Heart right ventricle (tissue), 16 donors: ENCODE measurements around the gene SH3RF1. TPM values are rescaled to one million over a fixed set of nuclear protein-coding genes. Genes with fewer than 3 reads are reported as not detected.

Experiments used
- ATAC-seq, 8 donors: fragments of 200-7000 bp; cut with Tn5 transposase; one replicate each; pipeline ENCODE4 v1.9.1; 2020; ENCODE audit warnings: mild to moderate bottlenecking in 8 of 8, moderate library complexity in 8 of 8, moderate number of reproducible peaks in 1 of 8
- DNase-seq, 2 donors: peaks; one replicate each; pipeline ENCODE4 v3.0.0-alpha.2; 2020
- H3K27ac ChIP-seq, 10 donors: fragments of 200-600 bp; sonication (generic) in 2 of 10; one replicate each; pipeline versions ENCODE4 v1.5.0 to v1.8.0; 2020 to 2022; ENCODE audit warnings: mild to moderate bottlenecking in 3 of 10
- H3K27me3 ChIP-seq, 7 donors: fragments of 200-600 bp; one replicate each; pipeline ENCODE4 v1.8.0; 2021 to 2022; ENCODE audit warnings: mild to moderate bottlenecking in 2 of 7
- H3K36me3 ChIP-seq, 9 donors: fragments of 200-600 bp; sonication (generic) in 1 of 9; one replicate each; pipeline versions ENCODE4 v1.5.0 to v1.8.0; 2020 to 2022; ENCODE audit warnings: mild to moderate bottlenecking in 2 of 9
- H3K4me1 ChIP-seq, 9 donors: fragments of 200-600 bp; sonication (generic) in 1 of 9; one replicate each; pipeline versions ENCODE4 v1.5.0 to v1.8.0; 2020 to 2022; ENCODE audit warnings: mild to moderate bottlenecking in 4 of 9
- H3K4me3 ChIP-seq, 10 donors: fragments of 200-600 bp; sonication (generic) in 2 of 10; one replicate each; pipeline versions ENCODE4 v1.5.0 to v1.8.0; 2020 to 2022; ENCODE audit warnings: mild to moderate bottlenecking in 7 of 10, moderate library complexity in 2 of 10
- H3K9me3 ChIP-seq, 11 donors: fragments of 200-600 bp in 10 of 11; sonication (generic) in 2 of 11; one replicate each; pipeline versions ENCODE4 v1.5.0 to v1.8.0; 2013 to 2022; ENCODE audit warnings: mild to moderate bottlenecking in 2 of 11, control low read depth in 1 of 11, moderate library complexity in 1 of 11
- WGBS, 2 donors: extraction: QIAGEN DNeasy Blood & Tissue Kit; methylation state at CpG; one replicate each; pipeline ENCODE4 v1.1.7; 2013; ENCODE audit warnings: inconsistent platforms in 1 of 2; 5-methylcytosine and 5-hydroxymethylcytosine counted together
- intact Hi-C, 10 donors: fragments of 100-400 bp; cut with DNase I; formaldehyde crosslinking; loops; one replicate each; pipeline versions ENCODE4 v1.11.1 to v1.14.2; 2022
- polyA plus RNA-seq, 2 donors: library from polyadenylated mRNA; stranded (reverse); fragments of 200-250 nt; gene quantifications; one replicate each; pipeline ENCODE4 v1.2.3, GENCODE V29; 2013
- total RNA-seq, 10 donors: library from RNA; stranded (reverse); fragmentation: NEBNext Ultra II Directional in 3 of 10; extraction: Animal tissue kit (Norgen Biotek cat#: 25700) in 3 of 10; gene quantifications; one replicate each; pipeline versions ENCODE4 v1.2.1 to v1.2.4, GENCODE V29; 2021 to 2023
- TF ChIP-seq, protein P1 (sequence below), 9 donors: fragments of 200-600 bp; sonication (generic) in 2 of 9; IDR thresholded peaks; one replicate each; pipeline versions ENCODE4 v1.5.0 to v1.8.0; 2021 to 2022; ENCODE audit warnings: antibody characterized with exemption in 9 of 9, mild to moderate bottlenecking in 5 of 9, moderate library complexity in 1 of 9
- donor health status: Arrhythmogenic right ventricular cardiomyopathy.
- donor health status: ischemic (EF 13 %, LVEDD 7.1; RV severe dilation, severe dysfunction).
- donor health status: healthy with polysubstance abuse.
- donor health status: DM: no; HTN: yes; CAD: no.
- donor health status: DM: no; HTN: no; CAD: no.
- donor health status: ischemic (EF 25% LVEDD 6.9; RV normal size, moderate dysfunction).
- donor health status: ischemic (EF 25% LVEDD 5.7; RV mildly dilated, moderate dysfunction).
- donor health status: healthy.
- donor health status: DM: yes; HTN: yes; CAD: no.
- donor health status: Ischemic cardiomyopathy.
- donor health status: ischemic (EF 35%, LVEDD 5.7; RV mildly dilated, moderate dysfunction).
- donor health status: nonischemic (EF 11% LVEDD 7.7; RV severe dilation, severe dysfunction).
- donor health status: DM: yes; HTN: yes; CAD: no.
- donor health status: PGD.
- donor health status: ischemic (EF 29% LVEDD 5.4; RV normal size, mild dysfunction).
- donor health status: nonischemic (EF 23%, LVEDD 6.1; RV moderate dilation, normal function).

Gene SH3RF1
- total and polyA plus RNA-seq, 12 donors, result 2.6 to 11.7 (median 8.9) TPM

DNA sequence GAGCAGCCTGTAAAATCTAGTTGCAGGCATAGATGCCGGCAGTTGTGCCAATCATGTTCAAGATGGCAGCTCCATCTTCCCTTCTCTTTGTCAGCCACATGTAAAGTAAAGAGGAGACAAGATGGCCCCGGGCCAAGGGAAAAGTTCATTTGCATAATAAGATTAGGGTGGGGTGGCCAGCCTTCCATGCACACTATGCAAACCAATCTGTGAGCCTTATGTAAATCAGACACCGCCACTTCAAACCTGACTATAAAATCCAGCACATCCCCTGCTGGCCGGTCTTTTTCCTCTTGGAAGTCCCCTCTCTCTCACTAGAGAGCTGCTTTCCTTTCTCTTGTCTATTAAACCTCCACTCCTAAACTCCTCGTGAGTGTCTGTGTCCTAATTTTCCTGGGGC lies 181.8 kb downstream of the SH3RF1 start:
- Histone ChIP-seq H3K4me1 (peaks cover 0 to 7% (median 0%) of the 10 kb centered on the region in 9 donors), H3K9me3 (peaks cover 0 to 23% (median 16%) of the 10 kb centered on the region in 11 donors), H3K4me3 (no peak overlapping the region), H3K27ac (no peak overlapping the region), H3K27me3 (no peaks in the 10 kb centered on the region), H3K36me3 (peaks cover 0 to 37% (median 0%) of the 10 kb centered on the region in 9 donors)
- intact Hi-C loops, result no loop called here
- DNase-seq, result no peak
- TF ChIP-seq, protein P1, sequence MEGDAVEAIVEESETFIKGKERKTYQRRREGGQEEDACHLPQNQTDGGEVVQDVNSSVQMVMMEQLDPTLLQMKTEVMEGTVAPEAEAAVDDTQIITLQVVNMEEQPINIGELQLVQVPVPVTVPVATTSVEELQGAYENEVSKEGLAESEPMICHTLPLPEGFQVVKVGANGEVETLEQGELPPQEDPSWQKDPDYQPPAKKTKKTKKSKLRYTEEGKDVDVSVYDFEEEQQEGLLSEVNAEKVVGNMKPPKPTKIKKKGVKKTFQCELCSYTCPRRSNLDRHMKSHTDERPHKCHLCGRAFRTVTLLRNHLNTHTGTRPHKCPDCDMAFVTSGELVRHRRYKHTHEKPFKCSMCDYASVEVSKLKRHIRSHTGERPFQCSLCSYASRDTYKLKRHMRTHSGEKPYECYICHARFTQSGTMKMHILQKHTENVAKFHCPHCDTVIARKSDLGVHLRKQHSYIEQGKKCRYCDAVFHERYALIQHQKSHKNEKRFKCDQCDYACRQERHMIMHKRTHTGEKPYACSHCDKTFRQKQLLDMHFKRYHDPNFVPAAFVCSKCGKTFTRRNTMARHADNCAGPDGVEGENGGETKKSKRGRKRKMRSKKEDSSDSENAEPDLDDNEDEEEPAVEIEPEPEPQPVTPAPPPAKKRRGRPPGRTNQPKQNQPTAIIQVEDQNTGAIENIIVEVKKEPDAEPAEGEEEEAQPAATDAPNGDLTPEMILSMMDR (IDR thresholded peaks at IDR 0.05), result no peak
- ATAC-seq, result no peak
- 97 to 98% methylated on average over 5 of the region's 5 CpGs for WGBS, 2 donors

DNA sequence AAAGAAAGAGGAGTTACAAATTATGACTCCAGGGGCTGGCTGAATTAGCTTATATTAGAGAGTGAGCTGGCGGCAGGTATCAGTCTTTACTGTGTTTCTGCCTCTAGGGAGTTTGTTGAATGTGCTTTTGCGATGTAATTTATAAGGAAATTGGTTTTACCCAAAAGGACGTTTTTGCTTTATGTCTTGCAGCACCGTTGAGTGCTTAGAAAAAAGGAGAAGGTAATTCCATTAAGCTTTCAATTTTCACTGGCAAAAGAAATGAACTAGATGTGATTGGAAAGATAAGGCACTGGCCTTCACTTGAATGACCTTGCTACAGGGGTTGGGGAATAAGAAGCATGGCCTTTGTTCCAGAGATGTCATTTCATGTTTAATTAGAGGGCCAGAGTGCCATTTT lies 185.8 kb downstream of the SH3RF1 start:
- H3K4me1 ChIP-seq, result peaks cover 0 to 21% (median 19%) of the 10 kb centered on the region in 9 donors
- no peak overlapping the region for H3K27ac ChIP-seq
- no peak overlapping the region for H3K4me3 ChIP-seq
- WGBS, 2 donors, result 80 to 85% methylated on average over 4 of the region's 4 CpGs
- H3K27me3 ChIP-seq, result no peaks in the 10 kb centered on the region
- H3K36me3 ChIP-seq, result peaks cover 0 to 7% (median 0%) of the 10 kb centered on the region in 9 donors
- intact Hi-C loops, result no loop called here
- TF ChIP-seq, protein P1 (IDR thresholded peaks at IDR 0.05), result no peak
- DNase-seq (no peak), ATAC-seq (no peak)
- peaks cover 0 to 4% (median 0%) of the 10 kb centered on the region in 11 donors for H3K9me3 ChIP-seq

- peak overlapping the region; percentile 56 to 89 (median 78) for H3K27ac ChIP-seq
- TF ChIP-seq, protein P1 (IDR thresholded peaks at IDR 0.05), result no peak
- H3K4me1 ChIP-seq, result peaks cover 5 to 31% (median 25%) of the 10 kb centered on the region in 9 donors
- ATAC-seq, result peak; percentile 36 to 84 (median 72)
- H3K4me3 ChIP-seq, result peak overlapping the region in 3 of 10 donors; percentile 7 to 34 (median 27)
- intact Hi-C loops, result loop anchor here in 1 of 10 donors (2.0 kb wide), 1 partner anchor 20 kb away; no protein-coding TSS in a partner anchor
- H3K27me3 ChIP-seq, result no peaks in the 10 kb centered on the region
- no peaks in the 10 kb centered on the region for H3K36me3 ChIP-seq
- no peaks in the 10 kb centered on the region for H3K9me3 ChIP-seq
- 21 to 35% methylated on average over 2 of the region's 2 CpGs for WGBS, 2 donors
- peak in 1 of 2 donors; percentile 78 for DNase-seq
Observed at GRCh38 chr4:169080981-169081380, 189.8 kb downstream of the SH3RF1 start.

GRCh38 chr4:169079942-169080827 lies 190.6 kb downstream of the SH3RF1 start:
- intact Hi-C loops, result loop anchor here in 1 of 10 donors (2.0 kb wide), 1 partner anchor 19 kb away; no protein-coding TSS in a partner anchor
- Histone ChIP-seq H3K4me3 (peak overlapping the region in 7 of 10 donors; percentile 6 to 34 (median 19)), H3K36me3 (no peaks in the 10 kb centered on the region), H3K27ac (peak overlapping the region; percentile 68 to 89 (median 78)), H3K9me3 (no peaks in the 10 kb centered on the region), H3K27me3 (no peaks in the 10 kb centered on the region), H3K4me1 (peaks cover 5 to 31% (median 25%) of the 10 kb centered on the region in 9 donors)
- ATAC-seq (peak; percentile 62 to 89 (median 80)), DNase-seq (peak; percentile 31 to 50)
- TF ChIP-seq, protein P1 (IDR thresholded peaks at IDR 0.05), result no peak
- WGBS, 2 donors, result 30 to 42% methylated on average over 19 of the region's 19 CpGs
